HepG2 (cell line): ENCODE data around the gene FAM111B. TPM values are rescaled to one million over a fixed set of nuclear protein-coding genes. Genes with fewer than 3 reads are reported as not detected.

Experiments
- ATAC-seq: fragments of 200-7000 bp; cut with Tn5 transposase; 3 replicates; pipeline ENCODE4 v1.9.1; 2020; ENCODE audit warnings: mild to moderate bottlenecking, moderate library complexity
- BruUV-seq: library from RNA; stranded (reverse); fragments of 400-500 nt; replicated peaks from 2 replicates; lab custom pipeline; 2021; lab: Mats Ljungman, UMichigan
- CTCF ChIA-PET: fragments of 300-600 bp; formaldehyde crosslinking; extraction: SDS; loops from one replicate; lab custom pipeline; 2021; ENCODE audit warnings: low total read pairs, inconsistent platforms, low intra/inter-chr PET ratio; lab: Yijun Ruan, JAX
- POLR2A ChIA-PET: fragments of 350-600 bp; sonication (Branson Sonifier 250); formaldehyde crosslinking; loops from one replicate; lab custom pipeline; 2020; ENCODE audit warnings: antibody characterized with exemption, inconsistent platforms; lab: Yijun Ruan, JAX
- DNase-seq: peaks from one replicate; pipeline ENCODE4 v3.0.0-alpha.2; 2015; ENCODE audit warnings: low spot score
- FAIRE-seq: peaks from 3 replicates; lab custom pipeline; 2011; peaks lifted over from hg19 to GRCh38; lab: Jason Lieb, UNC
- H2AFZ ChIP-seq: one replicate; pipeline ENCODE4 v1.6.1; 2011; ENCODE audit warnings: low read length, inconsistent platforms
- H3K27ac ChIP-seq: fragments of 300-600 bp; 3 replicates; pipeline ENCODE4 v1.8.0; 2011; ENCODE audit warnings: mixed run types, mild to moderate bottlenecking, mixed read lengths, low read length, inconsistent platforms; ENCODE audit not compliant: insufficient read depth; ENCODE audit errors: extremely low read length
- H3K27me3 ChIP-seq, 2 experiments: fragments of 200-600 bp in 1 of 2; 2 replicates in 1 of 2; 3 replicates in 1 of 2; pipeline versions ENCODE4 v1.6.0 to v1.8.0; 2011; ENCODE audit warnings: low read length in 2 of 2, mild to moderate bottlenecking in 2 of 2, moderate library complexity in 2 of 2, inconsistent platforms in 1 of 2; ENCODE audit not compliant: insufficient read depth in 2 of 2, control insufficient read depth in 1 of 2
- H3K36me3 ChIP-seq, 2 experiments: fragments of 200-600 bp in 1 of 2; replicated peaks in 1 of 2; 2 replicates in 1 of 2; 3 replicates in 1 of 2; pipeline versions ENCODE4 v1.5.1 to v1.8.0; 2011; ENCODE audit warnings: low read length in 2 of 2, inconsistent platforms in 1 of 2; ENCODE audit not compliant: insufficient read depth in 2 of 2, control insufficient read depth in 1 of 2
- H3K4me1 ChIP-seq: 2 replicates; pipeline ENCODE4 v1.5.1; 2012; ENCODE audit warnings: low read length, inconsistent platforms; ENCODE audit not compliant: insufficient read depth
- H3K4me2 ChIP-seq: 2 replicates; pipeline ENCODE4 v1.6.0; 2011; ENCODE audit warnings: low read depth, low read length, inconsistent platforms
- H3K4me3 ChIP-seq, 3 experiments: fragments of 200-600 bp in 1 of 3; sonication (generic), shearing (Covaris generic) in 1 of 3; replicated peaks in 1 of 3; 2 replicates each; pipeline ENCODE4 v1.5.1; 2011 to 2016; ENCODE audit warnings: low read length in 3 of 3, inconsistent platforms in 2 of 3, low read depth in 2 of 3, mild to moderate bottlenecking in 2 of 3, control low read depth in 1 of 3, mixed read lengths in 1 of 3; ENCODE audit not compliant: insufficient read depth in 1 of 3
- H3K79me2 ChIP-seq: one replicate; pipeline ENCODE4 v1.6.1; 2011; ENCODE audit warnings: low read length, inconsistent platforms; ENCODE audit not compliant: insufficient read depth
- H3K9ac ChIP-seq: 2 replicates; pipeline ENCODE4 v1.6.0; 2011; ENCODE audit warnings: mild to moderate bottlenecking, low read depth, low read length, inconsistent platforms; ENCODE audit not compliant: insufficient read depth
- H3K9me3 ChIP-seq: 2 replicates; pipeline ENCODE4 v1.5.1; 2012; ENCODE audit warnings: mild to moderate bottlenecking, low read length
- H4K20me1 ChIP-seq: 2 replicates; pipeline ENCODE4 v1.6.0; 2011; ENCODE audit warnings: inconsistent platforms, mild to moderate bottlenecking, low read length, moderate library complexity; ENCODE audit not compliant: insufficient read depth
- KDM3A ChIP-seq: IDR thresholded peaks from 2 replicates; pipeline ENCODE4 v1.6.1; 2018; ENCODE audit warnings: low read depth, missing compliant biosample characterization
- KLF13 ChIP-seq: sonication (generic); formaldehyde crosslinking; IDR thresholded peaks from 2 replicates; pipeline ENCODE4 v1.4.0; 2020; ENCODE audit warnings: mild to moderate bottlenecking, missing genetic modification reagents
- KLF9 ChIP-seq: IDR thresholded peaks from 2 replicates; pipeline ENCODE4 v1.6.1; 2016; ENCODE audit warnings: low read depth
- NFE2L2 ChIP-seq: fragments of 150-350 bp; IDR thresholded peaks from 2 replicates; pipeline ENCODE4 v1.6.1; 2014; ENCODE audit warnings: low read length
- NR3C1 ChIP-seq: sonication (generic); formaldehyde crosslinking; IDR thresholded peaks from 2 replicates; pipeline ENCODE4 v1.4.0; 2020; ENCODE audit warnings: missing genetic modification reagents
- RBAK ChIP-seq: sonication (generic); formaldehyde crosslinking; IDR thresholded peaks from 2 replicates; pipeline ENCODE4 v1.5.1; 2020; ENCODE audit warnings: mild to moderate bottlenecking, missing genetic modification reagents
- RBM22 ChIP-seq: fragments of 200-400 bp; formaldehyde crosslinking; optimal IDR thresholded peaks from 2 replicates; pipeline ENCODE3; 2017; ENCODE audit warnings: mild to moderate bottlenecking, low read length, moderate library complexity
- STAG1 ChIP-seq: sonication (generic); formaldehyde crosslinking; IDR thresholded peaks from 2 replicates; pipeline ENCODE4 v1.4.0; 2020; ENCODE audit warnings: missing genetic modification reagents
- THRA ChIP-seq: sonication (generic); formaldehyde crosslinking; IDR thresholded peaks from 2 replicates; pipeline ENCODE4 v1.4.0; 2020; ENCODE audit warnings: missing genetic modification reagents, borderline replicate concordance
- ZNF337 ChIP-seq: sonication (generic); formaldehyde crosslinking; IDR thresholded peaks from 2 replicates; pipeline ENCODE4 v1.5.1; 2020; ENCODE audit warnings: missing genetic modification reagents, low read depth, mild to moderate bottlenecking, borderline replicate concordance
- ZNF33B ChIP-seq: sonication (generic); formaldehyde crosslinking; IDR thresholded peaks from 2 replicates; pipeline ENCODE4 v1.5.1; 2020; ENCODE audit warnings: mild to moderate bottlenecking, missing genetic modification reagents
- ZNF550 ChIP-seq: sonication (generic); formaldehyde crosslinking; IDR thresholded peaks from 2 replicates; pipeline ENCODE4 v1.4.0; 2020; ENCODE audit warnings: mild to moderate bottlenecking, missing genetic modification reagents, borderline replicate concordance
- ZNF615 ChIP-seq: sonication (generic); formaldehyde crosslinking; IDR thresholded peaks from 2 replicates; pipeline ENCODE4 v1.5.0; 2020; ENCODE audit warnings: mild to moderate bottlenecking, missing genetic modification reagents, borderline replicate concordance
- ZNF678 ChIP-seq: sonication (generic); formaldehyde crosslinking; IDR thresholded peaks from 2 replicates; pipeline ENCODE4 v1.4.0; 2020; ENCODE audit warnings: mild to moderate bottlenecking, missing genetic modification reagents
- ZNF782 ChIP-seq: sonication (generic); formaldehyde crosslinking; IDR thresholded peaks from 2 replicates; pipeline ENCODE4 v1.4.0; 2020; ENCODE audit warnings: missing genetic modification reagents, mild to moderate bottlenecking, borderline replicate concordance
- WGBS: methylation state at CpG from one replicate; pipeline ENCODE4 v1.1.6; 2017; ENCODE audit warnings: low lambda C conversion rate; 5-methylcytosine and 5-hydroxymethylcytosine counted together
- in situ Hi-C: cut with HindIII; loops from 2 replicates; pipeline ENCODE4 v1.10.0; 2017; ENCODE audit warnings: low pct_unique_long_range_greater_than_20kb; ENCODE audit not compliant: extremely low pct_ligation_motif_present
- intact Hi-C: fragments of 100-400 bp; cut with micrococcal nuclease; formaldehyde crosslinking; loops from one replicate; pipeline ENCODE4 v1.10.0; 2022; ENCODE audit not compliant: unreplicated experiment
- polyA plus RNA-seq, 8 experiments: library from polyadenylated mRNA; depleted of rRNA in 3 of 8; stranded (reverse) in 7 of 8; unstranded in 1 of 8; fragments of >200 nt; fragmentation: Illumina TruSeq in 4 of 8; extraction: Trizol in 4 of 8; gene quantifications; 2 replicates each; pipeline versions ENCODE4 v1.2.1 to v1.2.3, GENCODE V29; 2011 to 2016; ENCODE audit warnings: low read depth in 4 of 8, missing spikeins in 1 of 8, mixed read lengths in 1 of 8; ENCODE audit not compliant: insufficient read depth in 1 of 8
- total RNA-seq, 5 experiments: library from RNA; depleted of rRNA; stranded (reverse); fragments of >200 nt; fragmentation: Illumina TruSeq; extraction: Trizol; gene quantifications; 2 replicates each; pipeline ENCODE4 v1.2.3, GENCODE V29; 2016; ENCODE audit warnings: low read depth in 1 of 5
- TF ChIP-seq, protein P1 (sequence below): sonication (generic); formaldehyde crosslinking; IDR thresholded peaks from 2 replicates; pipeline ENCODE4 v1.5.0; 2020; ENCODE audit warnings: mild to moderate bottlenecking, missing genetic modification reagents, moderate library complexity
- TF ChIP-seq, protein P2 (sequence below): sonication (generic); formaldehyde crosslinking; IDR thresholded peaks from 2 replicates; pipeline ENCODE4 v1.4.0; 2020; ENCODE audit warnings: missing genetic modification reagents, low read depth, mild to moderate bottlenecking, borderline replicate concordance
- TF ChIP-seq, protein P3 (sequence below), 2 experiments: sonication (generic) in 1 of 2; formaldehyde crosslinking in 1 of 2; IDR thresholded peaks; 2 replicates each; pipeline versions ENCODE4 v1.4.0 to v1.6.1; 2018 to 2020; ENCODE audit warnings: missing genetic modification reagents in 2 of 2, borderline replicate concordance in 1 of 2, low read depth in 1 of 2, mild to moderate bottlenecking in 1 of 2, missing biosample characterization in 1 of 2

FAM111B gene
- total and polyA plus RNA-seq, 2 of the 13 experiments (the other 11 are each of a cell fraction or from before 2014, with no cell fraction given) = 1.6 to 28.2 TPM

DNA sequence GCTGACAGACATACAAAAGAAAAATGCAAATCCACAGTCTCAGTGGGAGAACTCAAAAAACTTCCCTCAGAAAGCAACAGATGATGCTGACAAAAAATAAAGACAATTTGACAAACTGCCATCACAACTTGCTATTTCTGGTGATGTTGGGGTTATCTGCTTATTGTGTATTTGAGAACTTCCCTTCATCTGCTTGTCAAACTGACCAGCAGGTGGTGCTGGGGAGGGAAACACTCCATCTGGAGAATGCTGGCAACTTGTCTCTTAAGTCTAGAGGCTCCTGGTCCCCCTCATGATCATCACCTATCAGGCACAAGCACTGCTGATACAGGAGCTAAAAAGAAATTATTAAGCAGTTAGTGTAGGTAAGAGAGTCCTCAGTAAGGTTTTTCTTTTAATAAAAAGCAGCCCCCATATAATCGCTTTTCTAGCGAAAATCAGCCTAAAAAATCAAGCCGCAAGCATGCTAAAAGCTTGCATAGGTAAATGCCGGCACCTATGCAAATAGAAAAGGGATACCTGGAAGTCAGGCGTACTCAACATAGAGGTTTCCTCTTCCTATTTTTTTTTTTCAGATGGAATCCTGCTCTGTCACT, 9.8 kb upstream of the FAM111B start:
- intact Hi-C loops = loop anchor here (1.0 kb wide), 2 partner anchors 39 to 61 kb away; no protein-coding TSS in a partner anchor
- DNase-seq (peak; percentile 60), FAIRE-seq (peak; percentile 60)
- no peak for TF ChIP-seq ZNF678 (CRISPR knock-in tag)
- peak; percentile 45 for TF ChIP-seq STAG1 (CRISPR knock-in tag)
- TF ChIP-seq KLF9 = no peak
- TF ChIP-seq KLF13 (CRISPR knock-in tag) = no peak
- no peak for TF ChIP-seq ZNF33B (CRISPR knock-in tag)
- TF ChIP-seq NR3C1 (CRISPR knock-in tag) = no peak
- TF ChIP-seq ZNF615 (CRISPR knock-in tag) = no peak
- no peak for TF ChIP-seq ZNF337 (CRISPR knock-in tag)
- TF ChIP-seq, protein P1, sequence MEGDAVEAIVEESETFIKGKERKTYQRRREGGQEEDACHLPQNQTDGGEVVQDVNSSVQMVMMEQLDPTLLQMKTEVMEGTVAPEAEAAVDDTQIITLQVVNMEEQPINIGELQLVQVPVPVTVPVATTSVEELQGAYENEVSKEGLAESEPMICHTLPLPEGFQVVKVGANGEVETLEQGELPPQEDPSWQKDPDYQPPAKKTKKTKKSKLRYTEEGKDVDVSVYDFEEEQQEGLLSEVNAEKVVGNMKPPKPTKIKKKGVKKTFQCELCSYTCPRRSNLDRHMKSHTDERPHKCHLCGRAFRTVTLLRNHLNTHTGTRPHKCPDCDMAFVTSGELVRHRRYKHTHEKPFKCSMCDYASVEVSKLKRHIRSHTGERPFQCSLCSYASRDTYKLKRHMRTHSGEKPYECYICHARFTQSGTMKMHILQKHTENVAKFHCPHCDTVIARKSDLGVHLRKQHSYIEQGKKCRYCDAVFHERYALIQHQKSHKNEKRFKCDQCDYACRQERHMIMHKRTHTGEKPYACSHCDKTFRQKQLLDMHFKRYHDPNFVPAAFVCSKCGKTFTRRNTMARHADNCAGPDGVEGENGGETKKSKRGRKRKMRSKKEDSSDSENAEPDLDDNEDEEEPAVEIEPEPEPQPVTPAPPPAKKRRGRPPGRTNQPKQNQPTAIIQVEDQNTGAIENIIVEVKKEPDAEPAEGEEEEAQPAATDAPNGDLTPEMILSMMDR (CRISPR knock-in tag) = peak; percentile 73
- TF ChIP-seq, protein P2, sequence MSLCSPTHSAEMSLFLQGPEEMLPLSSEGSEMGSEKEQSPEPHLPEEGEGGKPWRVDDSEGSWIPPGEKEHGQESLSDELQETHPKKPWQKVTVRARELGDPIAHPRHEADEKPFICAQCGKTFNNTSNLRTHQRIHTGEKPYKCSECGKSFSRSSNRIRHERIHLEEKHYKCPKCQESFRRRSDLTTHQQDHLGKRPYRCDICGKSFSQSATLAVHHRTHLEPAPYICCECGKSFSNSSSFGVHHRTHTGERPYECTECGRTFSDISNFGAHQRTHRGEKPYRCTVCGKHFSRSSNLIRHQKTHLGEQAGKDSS = no peak
- TF ChIP-seq ZNF550 (CRISPR knock-in tag) = no peak
- no peak for TF ChIP-seq RBAK (CRISPR knock-in tag)
- no peak for TF ChIP-seq THRA (CRISPR knock-in tag)
- TF ChIP-seq KDM3A = no peak
- TF ChIP-seq, protein P3, sequence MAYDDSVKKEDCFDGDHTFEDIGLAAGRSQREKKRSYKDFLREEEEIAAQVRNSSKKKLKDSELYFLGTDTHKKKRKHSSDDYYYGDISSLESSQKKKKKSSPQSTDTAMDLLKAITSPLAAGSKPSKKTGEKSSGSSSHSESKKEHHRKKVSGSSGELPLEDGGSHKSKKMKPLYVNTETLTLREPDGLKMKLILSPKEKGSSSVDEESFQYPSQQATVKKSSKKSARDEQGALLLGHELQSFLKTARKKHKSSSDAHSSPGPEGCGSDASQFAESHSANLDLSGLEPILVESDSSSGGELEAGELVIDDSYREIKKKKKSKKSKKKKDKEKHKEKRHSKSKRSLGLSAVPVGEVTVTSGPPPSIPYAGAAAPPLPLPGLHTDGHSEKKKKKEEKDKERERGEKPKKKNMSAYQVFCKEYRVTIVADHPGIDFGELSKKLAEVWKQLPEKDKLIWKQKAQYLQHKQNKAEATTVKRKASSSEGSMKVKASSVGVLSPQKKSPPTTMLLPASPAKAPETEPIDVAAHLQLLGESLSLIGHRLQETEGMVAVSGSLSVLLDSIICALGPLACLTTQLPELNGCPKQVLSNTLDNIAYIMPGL (CRISPR knock-in tag; IDR thresholded peaks at IDR 0.05; ENCODE audit: borderline replicate concordance in 1 of 2, low read depth in 1 of 2) = no peak
- TF ChIP-seq RBM22 = no peak
- no peak for TF ChIP-seq NFE2L2
- no peak for TF ChIP-seq ZNF782 (CRISPR knock-in tag)

More for the DNA sequence above, 9.8 kb upstream of the FAM111B start:
- Histone ChIP-seq H4K20me1 (no peaks in the 10 kb centered on the region), H3K27ac (no peak overlapping the region), H3K9me3 (no peaks in the 10 kb centered on the region), H3K4me2 (no peak overlapping the region), H3K4me3 (no peak overlapping the region), H3K27me3 (no peaks in the 10 kb centered on the region), H3K9ac (no peak overlapping the region), H3K36me3 (no peaks in the 10 kb centered on the region), H2AFZ (no peak overlapping the region), H3K4me1 (no peaks in the 10 kb centered on the region), H3K79me2 (no peaks in the 10 kb centered on the region)
- WGBS = 75% methylated on average over 5 of the region's 5 CpGs
- ChIA-PET CTCF (interaction anchor here (0.7 to 3.9 kb wide), 3 partner anchors 37 to 61 kb away, joined by 3 to 42 read pairs (median 18); no protein-coding TSS in a partner anchor), POLR2A (no interaction called here)
- peak; percentile 77 for ATAC-seq
- BruUV-seq = no TSS peak
- in situ Hi-C loops = loop anchor here (5.0 kb wide), 1 partner anchor 40 kb away; no protein-coding TSS in a partner anchor
